CD4-positive, alpha-beta T cell treated with Interleukin-6 for 4 hours (primary cell): Measurements from ENCODE around the gene TSACC.
"Not testable (repeated sequence)": the region's sequence is repeated elsewhere in the genome, so short reads cannot be mapped to it uniquely, and the experiment has no call there.

Experiments used
- DNase-seq: peaks from one replicate; pipeline ENCODE4 v3.0.0-alpha.2; 2020; ENCODE audit warnings: mixed read lengths

The TSACC gene

GRCh38 chr1:156347331-156347730 lies 9.0 kb downstream of the TSACC start:
- no peak for DNase-seq

- DNase-seq: not testable (repeated sequence)
These were observed 14.2 kb downstream of the TSACC start for GRCh38 chr1:156352481-156352880.

- no peak for DNase-seq
These were observed 18.0 kb downstream of the TSACC start for GRCh38 chr1:156356262-156356874.

GRCh38 chr1:156356875-156357534 lies 18.7 kb downstream of the TSACC start:
- peak; percentile 83 for DNase-seq

- no peak for DNase-seq
These were observed 19.7 kb downstream of the TSACC start for GRCh38 chr1:156357977-156358376.

- no peak for DNase-seq
These were observed 20.3 kb downstream of the TSACC start for GRCh38 chr1:156358641-156359040.

- no peak for DNase-seq
These were observed 20.9 kb downstream of the TSACC start for GRCh38 chr1:156359249-156359648.

- no peak for DNase-seq
These were observed 21.6 kb downstream of the TSACC start for GRCh38 chr1:156359973-156360372.

- no peak for DNase-seq
These were observed 22.2 kb downstream of the TSACC start for GRCh38 chr1:156360534-156360933.

GRCh38 chr1:156365754-156366153 lies 27.4 kb downstream of the TSACC start:
- DNase-seq: no peak

GRCh38 chr1:156366378-156367166 lies 28.2 kb downstream of the TSACC start:
- DNase-seq: no peak

GRCh38 chr1:156367383-156368156 lies 29.2 kb downstream of the TSACC start:
- no peak for DNase-seq

GRCh38 chr1:156368157-156368658 lies 29.9 kb downstream of the TSACC start:
- DNase-seq: no peak

GRCh38 chr1:156368889-156369684 lies 30.8 kb downstream of the TSACC start, which contains the start of gene RHBG:
Gene RHBG, plus strand, starts transcription at chr1:156369211. Its CDS starts 39 bp downstream, at chr1:156369250.
- DNase-seq: peak; percentile 44

GRCh38 chr1:156369685-156370286 lies 31.5 kb downstream of the TSACC start:
- DNase-seq: not testable (repeated sequence)

GRCh38 chr1:156371553-156372264 lies 33.4 kb downstream of the TSACC start:
- no peak for DNase-seq

- no peak for DNase-seq
These were observed 33.9 kb downstream of the TSACC start for GRCh38 chr1:156372265-156372586.

- no peak for DNase-seq
These were observed 34.5 kb downstream of the TSACC start for GRCh38 chr1:156372876-156373275.

- no peak for DNase-seq
These were observed 35.2 kb downstream of the TSACC start for GRCh38 chr1:156373546-156373945.

- DNase-seq: no peak
These were observed 37.8 kb downstream of the TSACC start for GRCh38 chr1:156376146-156376545.
